ENCODE data around the gene CLDN6.

The CLDN6 gene

GRCh38 chr16:3013491-3013951, 4.5 kb downstream of the CLDN6 start:
- DNase-seq (ENCODE audit: low read depth in 3 of 3) = no peak

- DNase-seq (ENCODE audit: low read depth in 3 of 3) = no peak
Observed at GRCh38 chr16:3012828-3013420, 5.1 kb downstream of the CLDN6 start, which contains the start of gene CLDN9. TSS of gene CLDN9 (plus strand) at chr16:3012923. CDS start at chr16:3013363, 440 bp downstream.

- no peak for DNase-seq (ENCODE audit: low read depth in 3 of 3)
Observed at GRCh38 chr16:3012246-3012645, 5.7 kb downstream of the CLDN6 start.

GRCh38 chr16:3010510-3010909, 7.5 kb downstream of the CLDN6 start:
- DNase-seq (ENCODE audit: low read depth in 3 of 3) = no peak

GRCh38 chr16:3009568-3010390, 8.2 kb downstream of the CLDN6 start:
- DNase-seq (ENCODE audit: low read depth in 3 of 3) = no peak

- DNase-seq (ENCODE audit: low read depth in 3 of 3) = no peak
Observed at GRCh38 chr16:3008690-3009037, 9.3 kb downstream of the CLDN6 start.

GRCh38 chr16:3007957-3008689, 9.9 kb downstream of the CLDN6 start:
- no peak for DNase-seq (ENCODE audit: low read depth in 3 of 3)

- DNase-seq (ENCODE audit: low read depth in 3 of 3) = no peak
Observed at GRCh38 chr16:3007059-3007956, 10.7 kb downstream of the CLDN6 start.

- DNase-seq (ENCODE audit: low read depth in 3 of 3) = no peak
Observed at GRCh38 chr16:3004781-3005284, 13.2 kb downstream of the CLDN6 start.

GRCh38 chr16:3004319-3004718, 13.7 kb downstream of the CLDN6 start:
- DNase-seq (ENCODE audit: low read depth in 3 of 3) = no peak

- DNase-seq (ENCODE audit: low read depth in 3 of 3) = peak; percentile 92 to 97 (median 93)
Observed at GRCh38 chr16:3003582-3004270, 14.3 kb downstream of the CLDN6 start.

GRCh38 chr16:3001316-3001715, 16.7 kb downstream of the CLDN6 start:
- no peak for DNase-seq (ENCODE audit: low read depth in 3 of 3)

GRCh38 chr16:3000540-3000939, 17.4 kb downstream of the CLDN6 start:
- no peak for DNase-seq (ENCODE audit: low read depth in 3 of 3)

- DNase-seq (ENCODE audit: low read depth in 3 of 3) = no peak
Observed at GRCh38 chr16:2999929-3000328, 18.1 kb downstream of the CLDN6 start.

GRCh38 chr16:2996298-2996697, 21.7 kb downstream of the CLDN6 start:
- no peak for DNase-seq (ENCODE audit: low read depth in 3 of 3)

GRCh38 chr16:2992383-2993081, 25.5 kb downstream of the CLDN6 start:
- DNase-seq (ENCODE audit: low read depth in 3 of 3) = no peak

GRCh38 chr16:2991566-2992261, 26.3 kb downstream of the CLDN6 start:
- no peak for DNase-seq (ENCODE audit: low read depth in 3 of 3)

GRCh38 chr16:2990891-2991290, 27.1 kb downstream of the CLDN6 start:
- DNase-seq (ENCODE audit: low read depth in 3 of 3) = no peak

- no peak for DNase-seq (ENCODE audit: low read depth in 3 of 3)
Observed at GRCh38 chr16:2988590-2989099, 29.3 kb downstream of the CLDN6 start.

Data from stimulated activated CD4-positive, alpha-beta T cell treated with anti-CD3 and anti-CD28 coated beads, TNF-alpha, amount 100 ng/mL, for 24 hours (primary cell).